ENCODE measurements around the gene SCMH1.
A peak's percentile ranks its signal among the peaks of the same experiment; 100 is the strongest.
"Not testable (repeated sequence)": the region's sequence is repeated elsewhere in the genome, so short reads cannot be mapped to it uniquely, and the experiment has no call there.

The SCMH1 gene

GRCh38 chr1:41144285-41144684 is 97.8 kb downstream of the SCMH1 start:
- no peak for DNase-seq

DNA sequence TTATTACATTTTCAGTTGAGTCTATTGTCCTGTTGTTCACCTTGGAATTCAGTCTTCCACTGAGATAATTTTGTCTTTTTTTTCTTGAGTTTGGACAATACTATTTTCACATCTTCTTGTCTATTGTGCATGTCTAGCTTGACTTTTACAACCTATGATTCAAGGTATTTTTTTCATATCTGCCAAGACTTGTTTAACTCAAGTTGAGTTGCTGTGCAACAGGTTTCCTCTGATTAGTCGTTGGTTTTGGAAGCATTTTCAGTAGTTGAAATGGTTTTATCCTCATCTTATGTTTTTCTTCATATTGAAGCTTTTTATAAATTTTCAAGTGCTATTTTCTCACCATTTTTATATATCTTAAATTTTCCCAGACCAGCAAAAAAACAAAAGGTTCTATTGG is 103.6 kb downstream of the SCMH1 start:
- DNase-seq = no peak

- no peak for DNase-seq
Observed at GRCh38 chr1:41135196-41135947, 106.7 kb downstream of the SCMH1 start.

DNA sequence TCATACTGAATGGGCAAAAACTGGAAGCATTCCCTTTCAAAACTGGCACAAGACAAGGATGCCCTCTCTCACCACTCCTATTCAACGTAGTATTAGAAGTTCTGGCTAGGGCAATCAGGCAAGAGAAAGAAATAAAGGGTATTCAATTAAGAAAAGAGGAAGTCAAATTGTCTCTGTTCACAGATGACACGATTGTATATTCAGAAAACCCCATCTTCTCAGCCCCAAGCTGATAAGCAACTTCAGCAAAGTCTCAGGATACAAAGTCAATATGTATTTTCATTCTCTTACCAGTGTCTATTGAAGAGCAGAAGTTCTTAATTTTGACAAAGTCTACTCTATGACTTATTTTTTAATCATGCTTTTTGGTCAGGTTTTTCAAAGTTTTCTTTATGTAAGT is 107.8 kb downstream of the SCMH1 start:
- not testable (repeated sequence) for DNase-seq

GRCh38 chr1:41122851-41123518 is 119.1 kb downstream of the SCMH1 start:
- DNase-seq = peak; percentile 91

DNA sequence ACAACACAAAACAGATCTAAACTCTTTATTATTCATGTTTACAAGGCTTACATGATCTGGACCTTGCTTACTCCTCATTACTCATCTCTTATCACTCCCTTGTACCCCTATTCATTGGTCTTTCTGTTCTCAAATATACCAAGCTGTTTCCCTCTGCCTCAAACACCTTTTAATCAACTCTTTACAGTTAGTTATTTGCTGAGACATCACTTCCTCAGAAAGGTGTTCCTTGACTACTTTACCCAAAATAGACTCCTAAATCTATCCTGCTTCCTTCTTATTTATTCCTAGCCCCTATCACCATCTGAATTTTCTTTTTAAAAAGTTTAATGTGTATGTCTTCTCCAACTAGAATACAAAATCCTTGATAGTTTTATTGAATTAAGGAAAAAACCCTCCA is 120.0 kb downstream of the SCMH1 start:
- DNase-seq = no peak

GRCh38 chr1:41118645-41119044 is 123.5 kb downstream of the SCMH1 start:
- no peak for DNase-seq

DNA sequence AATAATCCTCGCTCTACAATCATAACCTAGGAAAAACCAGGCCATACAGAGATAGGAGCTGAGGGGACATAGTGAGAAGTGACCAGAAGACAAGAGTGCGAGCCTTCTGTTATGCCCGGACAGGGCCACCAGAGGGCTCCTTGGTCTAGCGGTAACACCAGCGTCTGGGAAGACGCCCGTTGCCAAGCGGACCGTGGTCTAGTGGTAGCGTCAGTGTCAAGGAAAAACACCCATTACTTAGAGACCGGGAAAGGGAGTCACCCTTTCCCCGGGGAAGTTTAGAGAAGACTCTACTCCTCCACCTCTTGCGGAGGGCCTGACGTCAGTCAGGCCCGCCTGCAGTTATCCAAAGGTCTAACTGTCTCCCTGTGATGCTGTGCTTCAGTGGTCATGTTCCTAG is 124.9 kb downstream of the SCMH1 start:
- DNase-seq = not testable (repeated sequence)

- DNase-seq = no peak
Observed at GRCh38 chr1:41110736-41111135, 131.4 kb downstream of the SCMH1 start.

- no peak for DNase-seq
Observed at GRCh38 chr1:41110286-41110685, 131.8 kb downstream of the SCMH1 start.

DNA sequence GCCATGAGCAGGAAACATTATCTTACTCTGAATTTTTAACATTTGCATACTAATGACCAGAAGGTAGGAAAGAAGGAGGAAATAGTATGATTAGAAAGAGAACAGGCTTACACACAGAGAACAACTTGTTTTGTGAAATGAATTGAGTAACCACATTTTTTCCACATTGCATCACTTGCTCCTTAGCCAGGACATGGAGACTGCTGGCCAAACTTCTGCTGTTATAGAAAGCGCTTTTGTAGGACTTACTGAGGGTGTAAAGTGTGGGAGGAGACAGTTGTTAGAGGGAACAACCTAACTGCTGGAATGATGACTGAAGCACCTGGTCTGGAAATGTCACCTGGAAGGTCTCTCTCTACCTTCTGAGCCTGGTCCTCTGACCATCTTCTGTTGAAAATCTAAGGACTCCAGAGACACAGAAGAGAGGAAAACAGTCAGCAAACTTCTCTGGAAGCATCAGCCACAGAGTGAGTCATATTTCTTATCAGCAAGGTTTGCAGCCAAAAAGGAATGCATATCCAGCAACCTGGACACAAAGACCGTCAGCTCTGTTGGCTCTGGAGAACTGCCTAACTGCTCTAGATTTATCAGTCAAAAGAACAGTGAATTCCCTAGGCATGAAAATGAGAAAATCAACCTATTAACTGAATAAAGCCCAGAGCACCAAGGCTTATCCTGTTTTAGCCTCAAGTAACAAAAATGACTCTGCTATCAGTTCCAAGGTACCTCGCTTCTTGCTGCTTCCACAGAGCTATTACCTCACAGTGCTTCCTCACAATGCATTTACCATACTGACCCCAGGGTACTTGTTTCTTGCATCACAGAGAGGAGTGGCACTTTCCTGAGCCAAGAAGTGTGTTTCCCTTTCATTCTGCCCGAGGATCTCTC is 132.6 kb downstream of the SCMH1 start:
- no peak for DNase-seq

- no peak for DNase-seq
Observed at GRCh38 chr1:41108696-41109275, 133.3 kb downstream of the SCMH1 start.

- no peak for DNase-seq
Observed at GRCh38 chr1:41103766-41104165, 138.3 kb downstream of the SCMH1 start.

DNA sequence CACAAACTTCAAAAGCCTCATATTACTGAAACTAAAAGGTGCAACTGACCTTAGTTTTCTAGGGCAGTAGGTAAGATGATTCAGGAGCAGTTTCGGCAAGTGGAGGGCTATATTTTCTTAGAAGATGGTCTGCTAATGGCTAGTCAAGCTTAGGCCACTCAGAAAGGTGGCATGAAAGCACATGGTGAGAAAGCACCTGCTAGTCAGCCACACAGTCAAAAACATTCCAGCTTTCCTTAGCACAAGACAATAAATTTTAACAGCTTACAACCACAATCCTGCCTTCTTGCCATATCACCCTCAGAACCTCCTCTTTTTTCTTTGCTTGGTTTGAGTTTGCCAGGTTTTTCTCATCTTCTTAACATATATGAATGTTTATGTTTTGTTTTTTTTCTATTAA is 139.5 kb downstream of the SCMH1 start:
- no peak for DNase-seq

GRCh38 chr1:41101950-41102607 is 140.0 kb downstream of the SCMH1 start:
- DNase-seq = no peak

GRCh38 chr1:41101076-41101475 is 141.0 kb downstream of the SCMH1 start:
- DNase-seq = no peak

GRCh38 chr1:41100170-41100569 is 141.9 kb downstream of the SCMH1 start:
- DNase-seq = no peak

DNA sequence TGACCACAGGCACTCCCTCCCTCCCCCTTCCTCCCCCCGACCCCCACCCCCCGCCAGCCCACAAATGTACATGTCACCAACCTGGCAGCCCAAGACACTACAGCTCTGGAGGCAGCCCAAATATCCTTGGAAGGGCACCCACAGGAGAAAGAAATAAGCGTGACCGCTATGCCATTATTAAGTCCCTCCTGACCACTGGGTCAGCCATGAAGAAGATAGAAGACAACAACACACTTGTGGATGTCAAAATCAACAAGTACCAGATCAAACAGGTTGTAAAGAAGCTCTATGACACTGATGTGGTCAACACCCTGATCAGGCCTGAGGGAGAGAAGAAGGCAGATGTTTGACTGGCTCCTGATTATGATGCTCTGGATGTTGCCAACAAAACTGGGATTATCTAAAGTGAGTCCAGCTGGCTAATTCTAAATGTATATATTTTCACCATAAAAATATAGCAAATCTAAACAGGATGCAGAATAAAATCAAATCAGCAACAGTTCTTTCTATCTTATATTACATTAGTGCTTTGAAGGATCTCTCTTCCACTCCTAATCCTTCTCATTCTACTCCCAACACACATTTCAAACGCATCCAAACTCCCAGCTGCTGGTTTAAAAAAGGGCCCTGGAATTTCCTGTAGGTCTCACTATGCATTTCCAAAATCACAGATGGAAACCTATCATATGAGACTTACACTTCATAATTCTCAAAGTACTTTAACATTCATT is 143.2 kb downstream of the SCMH1 start:
- no peak for DNase-seq

DNA sequence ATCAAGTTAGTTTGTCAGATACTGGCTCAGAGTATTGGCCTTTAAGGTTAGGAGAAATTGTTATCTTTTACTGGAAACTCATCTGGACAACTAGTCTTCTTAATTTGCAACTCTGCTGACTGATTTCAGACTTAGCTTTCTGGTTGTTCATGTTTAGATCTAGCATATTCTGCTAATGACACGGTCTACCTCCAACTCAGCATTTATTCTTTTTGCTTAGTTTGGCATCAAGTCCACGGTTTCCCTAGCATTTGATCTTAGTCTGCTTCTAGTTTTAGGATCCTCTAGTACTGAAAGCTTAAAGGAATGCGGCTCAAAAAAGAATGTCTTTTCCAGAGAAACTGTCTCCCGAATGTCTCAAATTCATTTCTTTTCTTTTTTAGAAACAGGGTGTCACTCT is 145.0 kb downstream of the SCMH1 start:
- DNase-seq = no peak

DNA sequence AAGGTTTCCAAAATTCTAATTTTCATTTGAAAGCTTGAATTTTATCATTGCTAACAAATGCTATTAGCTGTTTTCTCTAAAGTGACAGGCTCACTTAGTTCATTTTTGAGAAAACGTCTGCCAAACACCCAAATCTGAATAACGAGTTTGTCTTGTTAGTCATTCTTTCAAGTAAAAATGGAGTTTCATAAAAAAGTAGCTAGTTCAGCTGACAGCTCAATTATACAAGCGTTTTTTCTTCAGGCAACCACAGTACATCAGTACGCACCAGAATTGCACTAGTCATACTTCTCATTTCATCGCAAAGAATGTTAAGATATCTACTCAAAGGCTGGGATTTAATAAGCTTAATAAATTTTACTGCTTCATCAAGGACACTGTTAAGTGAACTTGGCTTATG is 148.3 kb downstream of the SCMH1 start:
- no peak for DNase-seq

DNA sequence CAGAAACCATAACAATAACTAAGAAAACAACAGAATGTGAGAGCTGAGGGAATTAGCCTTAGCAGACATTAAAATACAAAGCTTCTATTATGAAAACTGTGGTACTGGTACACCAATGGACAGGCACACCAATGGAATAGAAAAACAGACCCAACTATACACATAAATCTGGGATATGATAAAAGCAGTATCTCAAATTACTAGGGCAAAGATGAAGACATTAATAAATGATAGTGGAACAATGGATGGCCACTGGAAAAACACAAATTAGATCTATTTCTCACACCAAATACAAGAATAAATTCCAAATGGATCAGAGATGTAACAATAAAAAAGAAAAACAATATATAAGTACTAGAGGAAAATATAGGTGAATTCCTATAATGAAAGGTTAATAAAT is 155.2 kb downstream of the SCMH1 start:
- no peak for DNase-seq

- no peak for DNase-seq
Observed at GRCh38 chr1:41078616-41079015, 163.5 kb downstream of the SCMH1 start.

Data from NCI-H510A treated with DMSO at 0.1 percent for 48 hours (cell line).